GM15510 (cell line): Measurements from ENCODE around the gene IER3IP1.

Source experiments
- POLR2A ChIP-seq: IDR thresholded peaks from 3 replicates; pipeline ENCODE4 v1.6.1; 2011; ENCODE audit warnings: borderline replicate concordance; ENCODE audit not compliant: insufficient read length; ENCODE audit errors: extremely low read depth

IER3IP1 gene

GRCh38 chr18:47110492-47111274, 65.5 kb downstream of the IER3IP1 start:
- no peak for TF ChIP-seq POLR2A

DNA sequence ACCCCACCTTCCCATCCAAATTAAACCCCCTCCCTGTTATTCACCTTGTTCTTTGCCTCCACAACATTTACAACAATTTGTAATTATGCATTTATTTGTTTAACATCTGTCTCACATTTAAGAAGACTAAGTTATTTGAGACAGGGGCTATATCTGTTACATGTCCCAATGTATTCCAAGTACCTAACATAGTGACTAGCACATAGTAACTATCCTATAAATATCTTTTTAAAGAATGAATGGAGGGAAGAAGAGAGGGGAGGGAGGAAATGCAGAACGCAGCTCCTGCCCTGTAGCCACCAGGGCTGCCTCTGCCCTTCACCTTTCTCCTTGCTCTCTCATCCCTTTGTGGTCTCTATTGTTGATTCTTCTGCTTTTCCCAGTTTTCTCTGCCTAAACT, 66.4 kb downstream of the IER3IP1 start:
- TF ChIP-seq POLR2A: no peak

GRCh38 chr18:47108998-47109405, 67.2 kb downstream of the IER3IP1 start:
- no peak for TF ChIP-seq POLR2A

DNA sequence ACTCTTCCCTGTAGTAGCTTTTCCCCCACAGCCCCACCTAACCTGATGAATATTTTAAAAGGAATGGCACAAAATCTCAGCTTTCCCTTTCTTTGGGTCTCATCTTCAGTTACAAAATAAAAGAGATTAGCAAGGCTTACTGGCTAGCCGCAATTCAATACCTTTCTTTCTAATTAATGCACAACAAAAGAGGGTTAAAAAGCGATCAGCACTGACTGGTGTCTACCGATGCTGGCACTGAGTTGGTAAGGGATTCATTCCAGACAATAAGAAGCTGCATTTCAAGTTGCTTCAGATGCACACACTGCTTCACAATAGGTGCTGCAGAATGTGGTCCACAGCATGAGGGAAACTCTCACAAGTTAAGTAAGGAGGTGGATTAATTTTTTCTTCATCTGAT, 67.8 kb downstream of the IER3IP1 start:
- no peak for TF ChIP-seq POLR2A
